Vein endothelial cell (primary cell): Measurements from ENCODE around the gene SLC22A1. TPM values are rescaled to one million over a fixed set of nuclear protein-coding genes. Genes with fewer than 3 reads are reported as not detected.

Source experiments
- small RNA-seq: library from RNA; depleted of rRNA; stranded (forward); fragments of <200 nt; gene quantifications from one replicate; pipeline ENCODE3, GENCODE V24; 2012
- total RNA-seq: library from RNA; depleted of rRNA; stranded (reverse); fragments of >200 nt; gene quantifications from 2 replicates; pipeline ENCODE4 v1.2.3, GENCODE V29; 2012

SLC22A1 gene
- 0.19 and 0.65 TPM in 2 replicates for total RNA-seq

GRCh38 chr6:160121558-160121957 lies at the start of gene SLC22A1:
Gene SLC22A1 (plus strand): TSS chr6:160121815. CDS start chr6:160121936, 121 bp downstream.

Small RNAs within 50 kb of the gene (small RNA-seq; reads per million reads assigned to genes)
- not detected for gene AL645733.1

Other genes starting within 250 kb of the SLC22A1 start
- gene MAS1, start 230.8 kb upstream of the SLC22A1 start, total RNA-seq: not detected in 2 replicates
- gene IGF2R, start 152.7 kb upstream of the SLC22A1 start, total RNA-seq: 94.4 TPM in 2 replicates
- gene SLC22A2, start 137.0 kb downstream of the SLC22A1 start, total RNA-seq: not detected in 2 replicates
- not detected in 2 replicates for gene SLC22A3, start 226.6 kb downstream of the SLC22A1 start, total RNA-seq